Cardiac muscle cell (in vitro differentiated cells and primary cell): ENCODE results near the gene WDR86. TPM values are rescaled to one million over a fixed set of nuclear protein-coding genes. Genes with fewer than 3 reads are reported as not detected.

ENCODE experiments used
- DNase-seq, 2 donors: peaks; one replicate each; pipeline versions ENCODE4 v3.0.0 to v3.0.0-alpha.2; 2010 to 2017; ENCODE audit warnings: low read depth in 1 of 2, low spot score in 1 of 2
- H3K27ac ChIP-seq: fragments of 200-600 bp; sonication (generic); 2 replicates; pipeline ENCODE4 v1.5.1; 2016
- H3K27me3 ChIP-seq: fragments of 200-600 bp; sonication (generic); 2 replicates; pipeline ENCODE4 v1.6.0; 2016; ENCODE audit warnings: control low read depth
- H3K36me3 ChIP-seq: fragments of 200-600 bp; sonication (generic); 2 replicates; pipeline ENCODE4 v1.5.1; 2016; ENCODE audit warnings: control low read depth
- H3K4me1 ChIP-seq: fragments of 200-600 bp; sonication (generic); 2 replicates; pipeline ENCODE4 v1.8.1; 2017; ENCODE audit warnings: low read depth, mild to moderate bottlenecking, mixed run types
- H3K4me3 ChIP-seq: fragments of 200-600 bp; sonication (generic); 2 replicates; pipeline ENCODE4 v1.5.1; 2016; ENCODE audit warnings: mild to moderate bottlenecking
- H3K9me3 ChIP-seq: fragments of 200-600 bp; sonication (generic); 2 replicates; pipeline ENCODE4 v1.5.1; 2017; ENCODE audit warnings: low read depth, mild to moderate bottlenecking, control low read depth
- polyA plus RNA-seq: library from polyadenylated mRNA; unstranded; fragments of >200 nt; fragmentation: Nextera tagmentation; extraction: Ambion mirVana; gene quantifications from 2 replicates; pipeline ENCODE4 v1.2.1, GENCODE V29; 2016
- total RNA-seq: library from RNA; depleted of rRNA; stranded (reverse); fragments of >200 nt; gene quantifications from 2 replicates; pipeline ENCODE4 v1.2.3, GENCODE V29; 2016
- TF ChIP-seq, protein P1 (sequence below): IDR thresholded peaks from 2 replicates; pipeline ENCODE4 v1.5.1; 2012; ENCODE audit warnings: low read depth, mild to moderate bottlenecking, low read length

The WDR86 gene
- total and polyA plus RNA-seq, 2 experiments from 2014 or later, result 58.8 to 130 TPM

DNA sequence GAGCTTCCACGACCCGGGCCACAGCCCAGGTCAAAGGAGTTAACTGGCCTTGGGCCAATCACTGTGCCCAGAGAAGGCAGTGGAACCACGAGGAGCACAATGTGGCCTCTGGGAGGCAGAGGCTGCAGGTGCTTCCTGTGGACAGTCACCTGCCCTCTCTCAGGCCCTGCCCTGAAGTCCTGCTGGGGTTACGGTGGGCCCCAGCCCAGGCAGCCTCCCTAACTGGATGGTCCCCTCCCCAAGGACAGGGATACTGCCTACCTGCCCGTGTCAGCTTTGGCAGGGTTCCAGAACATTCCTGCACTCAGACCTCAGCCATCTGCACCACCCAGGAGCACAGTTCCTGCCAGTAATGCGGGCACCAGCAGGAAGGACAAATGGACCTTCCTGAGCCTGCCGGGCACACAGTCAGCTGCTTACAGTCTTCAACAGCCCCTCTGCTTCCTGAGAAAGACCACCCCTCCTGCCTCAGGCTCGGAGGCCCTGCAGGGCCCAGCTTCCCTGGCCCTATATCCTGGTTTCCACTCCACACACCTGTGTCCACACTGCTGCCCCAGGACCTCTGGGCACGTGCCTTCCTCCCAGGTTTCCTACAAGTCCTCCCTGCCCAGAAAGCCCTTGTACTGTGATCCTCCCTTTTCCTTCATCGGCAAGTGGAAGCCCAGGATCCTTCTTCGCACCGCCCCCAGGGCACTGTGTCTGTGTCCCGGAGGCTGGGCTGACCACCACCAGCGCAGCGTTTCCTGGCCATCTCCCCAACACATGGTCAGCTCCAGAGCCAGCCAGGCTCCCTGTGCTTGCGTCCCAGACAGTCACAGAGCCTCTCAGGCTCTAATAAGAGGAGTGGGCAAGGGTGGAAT lies 23.3 kb downstream of the WDR86 start:
- H3K4me1 ChIP-seq, result no peaks in the 10 kb centered on the region
- peaks cover 7% of the 10 kb centered on the region for H3K27me3 ChIP-seq
- H3K36me3 ChIP-seq, result no peaks in the 10 kb centered on the region
- DNase-seq, result no peak
- no peak overlapping the region for H3K27ac ChIP-seq
- no peak overlapping the region for H3K4me3 ChIP-seq
- TF ChIP-seq, protein P1, sequence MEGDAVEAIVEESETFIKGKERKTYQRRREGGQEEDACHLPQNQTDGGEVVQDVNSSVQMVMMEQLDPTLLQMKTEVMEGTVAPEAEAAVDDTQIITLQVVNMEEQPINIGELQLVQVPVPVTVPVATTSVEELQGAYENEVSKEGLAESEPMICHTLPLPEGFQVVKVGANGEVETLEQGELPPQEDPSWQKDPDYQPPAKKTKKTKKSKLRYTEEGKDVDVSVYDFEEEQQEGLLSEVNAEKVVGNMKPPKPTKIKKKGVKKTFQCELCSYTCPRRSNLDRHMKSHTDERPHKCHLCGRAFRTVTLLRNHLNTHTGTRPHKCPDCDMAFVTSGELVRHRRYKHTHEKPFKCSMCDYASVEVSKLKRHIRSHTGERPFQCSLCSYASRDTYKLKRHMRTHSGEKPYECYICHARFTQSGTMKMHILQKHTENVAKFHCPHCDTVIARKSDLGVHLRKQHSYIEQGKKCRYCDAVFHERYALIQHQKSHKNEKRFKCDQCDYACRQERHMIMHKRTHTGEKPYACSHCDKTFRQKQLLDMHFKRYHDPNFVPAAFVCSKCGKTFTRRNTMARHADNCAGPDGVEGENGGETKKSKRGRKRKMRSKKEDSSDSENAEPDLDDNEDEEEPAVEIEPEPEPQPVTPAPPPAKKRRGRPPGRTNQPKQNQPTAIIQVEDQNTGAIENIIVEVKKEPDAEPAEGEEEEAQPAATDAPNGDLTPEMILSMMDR, result no peak
- H3K9me3 ChIP-seq, result no peaks in the 10 kb centered on the region

DNA sequence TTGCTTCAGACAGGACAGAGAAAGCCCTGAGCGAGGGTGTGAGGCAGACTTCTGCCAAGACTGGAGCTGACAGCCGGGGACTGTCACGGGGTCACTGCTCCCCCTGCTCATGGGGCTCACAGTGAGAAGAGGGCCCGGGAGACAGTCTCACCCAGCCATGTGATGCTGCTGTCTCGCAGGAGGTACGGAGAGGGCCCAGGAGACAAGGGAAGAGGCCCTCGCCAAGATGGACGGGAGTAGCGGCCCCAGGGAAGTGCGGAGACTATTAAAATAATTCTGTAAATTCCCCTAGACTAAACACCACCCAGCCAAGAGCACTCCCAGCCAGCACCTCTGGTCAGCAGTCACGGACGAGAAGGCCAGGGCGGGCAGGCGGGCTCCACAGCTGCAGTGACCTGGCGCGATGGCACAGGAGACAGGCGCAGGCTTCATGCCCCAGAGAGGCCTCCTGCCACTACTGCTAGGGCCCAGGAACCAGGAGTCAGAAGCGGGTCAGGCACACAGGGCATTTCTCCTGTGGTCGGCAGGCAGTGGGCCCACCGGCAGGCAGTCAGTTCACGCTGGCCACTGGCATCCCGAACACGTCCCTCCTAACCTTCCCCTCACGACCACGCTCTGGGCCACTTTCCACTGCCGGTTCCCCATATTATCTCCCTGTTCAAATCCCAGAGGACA lies 24.1 kb downstream of the WDR86 start:
- H3K27ac ChIP-seq, result no peak overlapping the region
- DNase-seq, result no peak
- H3K36me3 ChIP-seq, result no peaks in the 10 kb centered on the region
- H3K27me3 ChIP-seq, result peaks cover 7% of the 10 kb centered on the region
- no peak overlapping the region for H3K4me3 ChIP-seq
- no peaks in the 10 kb centered on the region for H3K4me1 ChIP-seq
- H3K9me3 ChIP-seq, result no peaks in the 10 kb centered on the region
- TF ChIP-seq, protein P1, result no peak

DNA sequence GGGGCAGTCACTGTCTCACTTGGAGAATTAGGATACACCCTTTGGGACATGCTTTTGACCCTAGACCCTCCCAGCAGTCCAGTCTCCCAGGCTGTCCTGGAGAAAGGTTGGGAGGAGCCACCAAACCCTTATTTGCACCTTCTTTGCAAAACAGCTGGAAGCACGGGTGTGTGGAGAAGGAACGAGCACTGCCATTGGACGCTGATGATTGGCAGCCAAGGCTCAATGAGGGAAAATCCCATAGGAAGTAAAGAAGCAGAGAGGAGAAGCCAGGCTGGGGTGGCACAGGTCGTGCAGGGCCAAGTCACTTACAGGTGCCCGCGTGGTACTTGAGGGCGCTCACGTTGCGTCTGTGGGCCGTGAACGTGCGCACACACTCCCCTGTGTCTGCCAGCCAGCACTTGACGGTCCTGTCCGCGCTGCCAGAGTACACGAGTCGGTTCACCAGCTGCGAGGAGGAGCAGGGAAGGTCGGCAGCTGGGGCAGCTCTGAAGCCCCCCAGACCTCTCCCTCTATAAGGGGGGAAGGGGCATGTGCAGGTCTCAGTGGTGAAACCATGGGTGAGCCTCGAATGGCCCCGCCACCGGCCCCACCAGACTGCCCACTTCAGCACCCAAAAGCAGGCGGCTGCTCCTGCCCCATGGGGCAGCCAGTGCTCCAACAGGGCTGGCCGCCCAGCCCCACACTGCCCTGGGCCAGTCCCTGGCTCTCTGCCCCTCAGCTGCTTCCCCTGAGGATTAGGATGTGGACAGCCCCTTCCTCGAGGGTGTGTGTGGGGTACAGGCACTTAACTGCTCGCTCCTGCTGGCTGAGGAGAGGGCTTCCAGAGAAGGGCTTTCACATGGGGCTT lies 24.8 kb downstream of the WDR86 start:
- Histone ChIP-seq H3K4me3 (no peak overlapping the region), H3K27ac (no peak overlapping the region), H3K4me1 (no peaks in the 10 kb centered on the region), H3K36me3 (no peaks in the 10 kb centered on the region), H3K27me3 (peaks cover 7% of the 10 kb centered on the region), H3K9me3 (no peaks in the 10 kb centered on the region)
- no peak for DNase-seq
- TF ChIP-seq, protein P1, result no peak

DNA sequence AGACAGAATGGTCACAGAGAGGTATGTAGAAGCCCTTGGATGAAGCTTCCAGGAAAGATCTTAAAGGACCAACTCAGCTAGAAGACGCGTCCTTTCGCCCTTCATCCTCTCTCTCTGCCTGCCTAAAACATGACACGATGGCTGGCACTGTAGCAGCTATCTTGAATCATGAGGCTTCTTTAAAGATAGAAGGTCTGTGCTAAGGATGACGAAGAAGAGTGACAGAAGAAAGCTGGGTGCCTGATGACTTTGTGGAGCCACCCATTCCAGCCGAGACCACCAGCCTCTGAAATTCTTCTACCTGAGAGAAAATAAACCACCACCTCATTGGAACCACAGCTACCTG lies 25.5 kb downstream of the WDR86 start:
- no peaks in the 10 kb centered on the region for H3K4me1 ChIP-seq
- no peaks in the 10 kb centered on the region for H3K36me3 ChIP-seq
- H3K4me3 ChIP-seq, result no peak overlapping the region
- TF ChIP-seq, protein P1, result no peak
- no peak for DNase-seq
- H3K9me3 ChIP-seq, result no peaks in the 10 kb centered on the region
- H3K27ac ChIP-seq, result no peak overlapping the region
- H3K27me3 ChIP-seq, result peaks cover 7% of the 10 kb centered on the region

DNA sequence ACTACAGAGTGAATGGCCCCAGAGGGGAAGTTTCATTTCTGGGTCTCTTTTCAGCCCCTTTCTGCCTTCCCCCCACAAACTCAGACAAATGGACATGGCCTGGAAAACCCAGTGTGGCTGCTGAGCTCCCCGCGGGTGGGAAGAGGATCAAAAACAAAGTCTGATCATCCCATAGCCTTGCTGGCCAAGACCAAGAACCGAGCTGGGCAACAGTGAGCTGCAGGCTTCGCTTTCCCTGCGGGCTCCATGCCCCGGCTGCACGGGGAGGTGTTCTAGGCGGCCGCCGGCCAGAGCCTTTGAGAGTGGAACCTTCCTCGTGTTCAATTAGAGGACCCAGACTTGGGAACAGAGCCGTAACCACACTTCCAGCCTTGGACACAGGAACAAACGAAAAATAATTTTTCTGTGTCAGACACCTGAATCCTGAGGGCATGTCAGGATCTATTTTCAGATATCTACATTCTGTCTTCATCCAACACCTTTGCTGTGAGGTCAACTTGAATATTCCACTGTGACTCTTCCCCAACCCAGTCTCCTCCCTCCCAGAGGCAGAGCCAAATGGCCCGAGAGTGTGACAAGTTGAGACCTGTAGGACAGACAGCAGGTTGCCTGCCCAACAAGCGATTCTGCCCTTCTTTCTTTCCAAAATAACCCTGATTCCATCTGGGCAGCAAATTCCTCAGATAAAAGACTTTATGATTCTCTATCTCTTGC lies 26.0 kb downstream of the WDR86 start:
- TF ChIP-seq, protein P1, result no peak
- H3K27ac ChIP-seq, result no peak overlapping the region
- peaks cover 7% of the 10 kb centered on the region for H3K27me3 ChIP-seq
- no peaks in the 10 kb centered on the region for H3K9me3 ChIP-seq
- no peaks in the 10 kb centered on the region for H3K4me1 ChIP-seq
- no peak for DNase-seq
- H3K36me3 ChIP-seq, result no peaks in the 10 kb centered on the region
- H3K4me3 ChIP-seq, result no peak overlapping the region
